ENCODE results near the gene SRM. TPM values are rescaled to one million over a fixed set of nuclear protein-coding genes. Genes with fewer than 3 reads are reported as not detected.

Gene SRM
- total and polyA plus RNA-seq, 2 of the 4 experiments (the other 2 are of a cell fraction), result 23.1 to 160 TPM

GRCh38 chr1:11054181-11054580 is 5.6 kb downstream of the SRM start:
- no peak overlapping the region for H3K4ac ChIP-seq (ENCODE audit: low read depth, low read length)
- H2AK9ac ChIP-seq (replicated peaks; ENCODE audit: low read depth, low read length, poor library complexity), result no peak overlapping the region
- H3K27me3 ChIP-seq (ENCODE audit: control insufficient read depth, insufficient read depth, low read length), result no peaks in the 10 kb centered on the region
- no peak overlapping the region for H3K56ac ChIP-seq (ENCODE audit: extremely low read depth, insufficient read depth, low read length)
- peaks cover 15% of the 10 kb centered on the region for H3K36me3 ChIP-seq (ENCODE audit: control insufficient read depth, insufficient read depth, low read length)
- H2AFZ ChIP-seq (replicated peaks; ENCODE audit: low read length, poor library complexity), result no peak overlapping the region
- H3K9ac ChIP-seq (ENCODE audit: low read depth, low read length), result no peak overlapping the region
- H2BK120ac ChIP-seq (ENCODE audit: low read depth, low read length), result no peak overlapping the region
- no peak overlapping the region for H2AK5ac ChIP-seq (ENCODE audit: low read depth, low read length)
- no peak for ATAC-seq (ENCODE audit: low read depth)
- dilution Hi-C loops (cut with HindIII; ENCODE audit: low sequenced_read_pairs, unreplicated experiment) (no loop called here), intact Hi-C loops (cut with micrococcal nuclease) (no loop called here), in situ Hi-C loops (cut with MboI; ENCODE audit: low sequenced_read_pairs) (no loop called here)
- H3K79me1 ChIP-seq (ENCODE audit: low read depth in 1 of 2, low read length in 2 of 2), result peaks cover 5 to 26% of the 10 kb centered on the region in 2 experiments; a peak in 3 of 4 replicates
- ChIA-PET CTCF (no interaction called here), POLR2A (ENCODE audit: unreplicated experiment) (no interaction called here)
- H3K9me3 ChIP-seq (ENCODE audit: control insufficient read depth, insufficient read depth, low read length), result no peaks in the 10 kb centered on the region
- H2BK20ac ChIP-seq (ENCODE audit: low read depth, low read length), result no peak overlapping the region
- H4K5ac ChIP-seq (ENCODE audit: low read depth, low read length), result no peak overlapping the region
- H3K14ac ChIP-seq (replicated peaks; ENCODE audit: low read depth, low read length), result no peak overlapping the region
- no peak for DNase-seq
- H2BK5ac ChIP-seq (ENCODE audit: low read depth, low read length, poor library complexity, severe bottlenecking), result no peak overlapping the region
- no peak overlapping the region for H4K8ac ChIP-seq (ENCODE audit: low read depth in 2 of 2, low read length in 2 of 2)
- TF ChIP-seq CEBPB (IDR thresholded peaks at IDR 0.05; ENCODE audit: low read depth, low read length) (no peak), SMC3 (IDR thresholded peaks at IDR 0.05; ENCODE audit: low read depth, low read length) (no peak), RCOR1 (IDR thresholded peaks at IDR 0.05; ENCODE audit: insufficient replicate concordance, low read length) (no peak), NFE2L2 (IDR thresholded peaks at IDR 0.05; ENCODE audit: low read depth, low read length) (no peak), MAZ (IDR thresholded peaks at IDR 0.05; ENCODE audit: borderline replicate concordance, low read depth, low read length) (no peak), CHD1 (IDR thresholded peaks at IDR 0.05; ENCODE audit: low read depth, low read length) (no peak), RFX5 (IDR thresholded peaks at IDR 0.05; ENCODE audit: low read depth, low read length) (no peak), MXI1 (IDR thresholded peaks at IDR 0.05; ENCODE audit: borderline replicate concordance, low read depth, low read length) (no peak), USF2 (IDR thresholded peaks at IDR 0.05; ENCODE audit: low read depth, low read length) (no peak), MAFK (IDR thresholded peaks at IDR 0.05; ENCODE audit: low read depth, low read length) (no peak)
- TF ChIP-seq, protein P1, sequence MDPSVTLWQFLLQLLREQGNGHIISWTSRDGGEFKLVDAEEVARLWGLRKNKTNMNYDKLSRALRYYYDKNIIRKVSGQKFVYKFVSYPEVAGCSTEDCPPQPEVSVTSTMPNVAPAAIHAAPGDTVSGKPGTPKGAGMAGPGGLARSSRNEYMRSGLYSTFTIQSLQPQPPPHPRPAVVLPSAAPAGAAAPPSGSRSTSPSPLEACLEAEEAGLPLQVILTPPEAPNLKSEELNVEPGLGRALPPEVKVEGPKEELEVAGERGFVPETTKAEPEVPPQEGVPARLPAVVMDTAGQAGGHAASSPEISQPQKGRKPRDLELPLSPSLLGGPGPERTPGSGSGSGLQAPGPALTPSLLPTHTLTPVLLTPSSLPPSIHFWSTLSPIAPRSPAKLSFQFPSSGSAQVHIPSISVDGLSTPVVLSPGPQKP (IDR thresholded peaks at IDR 0.05; ENCODE audit: borderline replicate concordance, low read depth, low read length), result no peak
- TF ChIP-seq, protein P2, sequence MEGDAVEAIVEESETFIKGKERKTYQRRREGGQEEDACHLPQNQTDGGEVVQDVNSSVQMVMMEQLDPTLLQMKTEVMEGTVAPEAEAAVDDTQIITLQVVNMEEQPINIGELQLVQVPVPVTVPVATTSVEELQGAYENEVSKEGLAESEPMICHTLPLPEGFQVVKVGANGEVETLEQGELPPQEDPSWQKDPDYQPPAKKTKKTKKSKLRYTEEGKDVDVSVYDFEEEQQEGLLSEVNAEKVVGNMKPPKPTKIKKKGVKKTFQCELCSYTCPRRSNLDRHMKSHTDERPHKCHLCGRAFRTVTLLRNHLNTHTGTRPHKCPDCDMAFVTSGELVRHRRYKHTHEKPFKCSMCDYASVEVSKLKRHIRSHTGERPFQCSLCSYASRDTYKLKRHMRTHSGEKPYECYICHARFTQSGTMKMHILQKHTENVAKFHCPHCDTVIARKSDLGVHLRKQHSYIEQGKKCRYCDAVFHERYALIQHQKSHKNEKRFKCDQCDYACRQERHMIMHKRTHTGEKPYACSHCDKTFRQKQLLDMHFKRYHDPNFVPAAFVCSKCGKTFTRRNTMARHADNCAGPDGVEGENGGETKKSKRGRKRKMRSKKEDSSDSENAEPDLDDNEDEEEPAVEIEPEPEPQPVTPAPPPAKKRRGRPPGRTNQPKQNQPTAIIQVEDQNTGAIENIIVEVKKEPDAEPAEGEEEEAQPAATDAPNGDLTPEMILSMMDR (conservative IDR thresholded peaks at IDR 0.05; ENCODE audit: low read depth, low read length), result no peak
- H3K23ac ChIP-seq (ENCODE audit: low read depth, low read length), result no peak overlapping the region
- no TSS peak for BruUV-seq (replicated peaks)
- H3K4me2 ChIP-seq (ENCODE audit: low read depth, low read length), result no peak overlapping the region
- 0 out of 2 replicates have a peak, but pooled peaks cover 3% of the 10 kb centered on the region for H3K9me1 ChIP-seq (ENCODE audit: insufficient read depth, low read length)
- H3K27ac ChIP-seq (ENCODE audit: insufficient read depth, low read length), result no peak overlapping the region
- no peak overlapping the region for H3K4me3 ChIP-seq (ENCODE audit: insufficient read depth, low read depth, low read length)
- no CpG with 5 or more reads among the region's 7 CpGs for WGBS, 2 experiments (ENCODE audit: extremely low coverage in 2 of 2, insufficient read length in 1 of 2)
- no peak overlapping the region for H2BK15ac ChIP-seq (ENCODE audit: low read depth, low read length)
- no peak overlapping the region for H4K91ac ChIP-seq (ENCODE audit: insufficient read depth, low read depth, low read length)
- H3K4me1 ChIP-seq (ENCODE audit: control insufficient read depth, insufficient read depth, low read length), result peaks cover 4% of the 10 kb centered on the region; the same call in 1 of the 2 replicates
- H3K18ac ChIP-seq (ENCODE audit: low read depth, low read length), result no peak overlapping the region
- peaks cover 24% of the 10 kb centered on the region for H4K20me1 ChIP-seq (ENCODE audit: insufficient read depth, low read length)

All from IMR-90 (cell line).